ENCODE results near the gene GEMIN4. TPM values are rescaled to one million over a fixed set of nuclear protein-coding genes. Genes with fewer than 3 reads are reported as not detected.

The GEMIN4 gene
- total and polyA plus RNA-seq, 10 of the 15 experiments (the other 5 are each of a cell fraction or from before 2014, with no cell fraction given) = 2.4 to 55.6 (median 34.5) TPM

DNA sequence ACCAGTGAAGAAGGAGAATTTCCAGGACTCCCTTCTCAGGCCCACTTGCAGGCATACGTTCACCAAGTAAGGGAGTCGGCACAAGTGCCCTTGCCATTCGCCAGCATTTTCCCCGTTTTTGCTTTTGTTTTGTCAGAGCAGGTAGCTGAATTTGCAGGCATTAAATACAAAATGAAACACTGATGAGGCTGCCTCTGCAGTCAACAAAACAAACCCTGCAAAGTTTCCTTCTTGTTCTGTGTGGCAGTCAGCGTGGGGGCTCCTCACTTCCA is 22.2 kb upstream of the GEMIN4 start:
- RAD21 ChIA-PET (ENCODE audit: unreplicated experiment) = no interaction called here
- Histone ChIP-seq H3K79me2 (ENCODE audit: control insufficient read depth, insufficient read depth, low read length) (no peaks in the 10 kb centered on the region), H3K4me2 (ENCODE audit: control insufficient read depth, insufficient read depth) (no peak overlapping the region), H2AFZ (ENCODE audit: control insufficient read depth, low read depth, low read length) (no peak overlapping the region), H3K4me1 (ENCODE audit: control insufficient read depth, insufficient read depth, low read length) (peaks cover 10% of the 10 kb centered on the region), H3K9me3 (replicated peaks; ENCODE audit: control insufficient read depth, insufficient read depth, low read length) (no peaks in the 10 kb centered on the region), H3K9ac (ENCODE audit: control insufficient read depth, insufficient read depth, low read length) (no peak overlapping the region), H3K4me3 (no peak overlapping the region), H3K36me3 (ENCODE audit: control insufficient read depth in 2 of 2, insufficient read depth in 2 of 2, low read length in 1 of 2) (peaks cover 8 to 35% of the 10 kb centered on the region in 2 experiments), H4K20me1 (ENCODE audit: control insufficient read depth, insufficient read depth) (no peaks in the 10 kb centered on the region), H3K27ac (ENCODE audit: control insufficient read depth, insufficient read depth) (peak overlapping the region; percentile 70; the same call in 1 of the 2 replicates), H3K27me3 (replicated peaks in 1 of 2; ENCODE audit: control insufficient read depth in 2 of 2, insufficient read depth in 2 of 2, low read length in 1 of 2) (no peaks in the 10 kb centered on the region)
- ATAC-seq (no peak), FAIRE-seq (no peak), DNase-seq (ENCODE audit: low read depth, low spot score) (no peak)
- intact Hi-C loops (cut with micrococcal nuclease; ENCODE audit: unreplicated experiment) (no loop called here), in situ Hi-C loops (cut with MboI) (no loop called here)
- POLR2A ChIA-PET = interaction anchor here (0.6 to 1.5 kb wide), 2 partner anchors 8 to 199 kb away, joined by 5 to 6 read pairs; partner anchors contain the start of genes GLOD4 and MRM3
- TF ChIP-seq, protein P1, sequence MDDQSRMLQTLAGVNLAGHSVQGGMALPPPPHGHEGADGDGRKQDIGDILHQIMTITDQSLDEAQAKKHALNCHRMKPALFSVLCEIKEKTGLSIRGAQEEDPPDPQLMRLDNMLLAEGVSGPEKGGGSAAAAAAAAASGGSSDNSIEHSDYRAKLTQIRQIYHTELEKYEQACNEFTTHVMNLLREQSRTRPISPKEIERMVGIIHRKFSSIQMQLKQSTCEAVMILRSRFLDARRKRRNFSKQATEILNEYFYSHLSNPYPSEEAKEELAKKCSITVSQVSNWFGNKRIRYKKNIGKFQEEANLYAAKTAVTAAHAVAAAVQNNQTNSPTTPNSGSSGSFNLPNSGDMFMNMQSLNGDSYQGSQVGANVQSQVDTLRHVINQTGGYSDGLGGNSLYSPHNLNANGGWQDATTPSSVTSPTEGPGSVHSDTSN (IDR thresholded peaks at IDR 0.05; ENCODE audit: insufficient replicate concordance, low read depth, low read length) = no peak
- TF ChIP-seq HDAC6 (IDR thresholded peaks at IDR 0.05; ENCODE audit: unreplicated experiment) = no peak
- TF ChIP-seq, protein P2, sequence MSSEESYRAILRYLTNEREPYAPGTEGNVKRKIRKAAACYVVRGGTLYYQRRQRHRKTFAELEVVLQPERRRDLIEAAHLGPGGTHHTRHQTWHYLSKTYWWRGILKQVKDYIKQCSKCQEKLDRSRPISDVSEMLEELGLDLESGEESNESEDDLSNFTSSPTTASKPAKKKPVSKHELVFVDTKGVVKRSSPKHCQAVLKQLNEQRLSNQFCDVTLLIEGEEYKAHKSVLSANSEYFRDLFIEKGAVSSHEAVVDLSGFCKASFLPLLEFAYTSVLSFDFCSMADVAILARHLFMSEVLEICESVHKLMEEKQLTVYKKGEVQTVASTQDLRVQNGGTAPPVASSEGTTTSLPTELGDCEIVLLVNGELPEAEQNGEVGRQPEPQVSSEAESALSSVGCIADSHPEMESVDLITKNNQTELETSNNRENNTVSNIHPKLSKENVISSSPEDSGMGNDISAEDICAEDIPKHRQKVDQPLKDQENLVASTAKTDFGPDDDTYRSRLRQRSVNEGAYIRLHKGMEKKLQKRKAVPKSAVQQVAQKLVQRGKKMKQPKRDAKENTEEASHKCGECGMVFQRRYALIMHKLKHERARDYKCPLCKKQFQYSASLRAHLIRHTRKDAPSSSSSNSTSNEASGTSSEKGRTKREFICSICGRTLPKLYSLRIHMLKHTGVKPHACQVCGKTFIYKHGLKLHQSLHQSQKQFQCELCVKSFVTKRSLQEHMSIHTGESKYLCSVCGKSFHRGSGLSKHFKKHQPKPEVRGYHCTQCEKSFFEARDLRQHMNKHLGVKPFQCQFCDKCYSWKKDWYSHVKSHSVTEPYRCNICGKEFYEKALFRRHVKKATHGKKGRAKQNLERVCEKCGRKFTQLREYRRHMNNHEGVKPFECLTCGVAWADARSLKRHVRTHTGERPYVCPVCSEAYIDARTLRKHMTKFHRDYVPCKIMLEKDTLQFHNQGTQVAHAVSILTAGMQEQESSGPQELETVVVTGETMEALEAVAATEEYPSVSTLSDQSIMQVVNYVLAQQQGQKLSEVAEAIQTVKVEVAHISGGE (CRISPR knock-in tag; IDR thresholded peaks at IDR 0.05) = no peak
- TF ChIP-seq, protein P3, sequence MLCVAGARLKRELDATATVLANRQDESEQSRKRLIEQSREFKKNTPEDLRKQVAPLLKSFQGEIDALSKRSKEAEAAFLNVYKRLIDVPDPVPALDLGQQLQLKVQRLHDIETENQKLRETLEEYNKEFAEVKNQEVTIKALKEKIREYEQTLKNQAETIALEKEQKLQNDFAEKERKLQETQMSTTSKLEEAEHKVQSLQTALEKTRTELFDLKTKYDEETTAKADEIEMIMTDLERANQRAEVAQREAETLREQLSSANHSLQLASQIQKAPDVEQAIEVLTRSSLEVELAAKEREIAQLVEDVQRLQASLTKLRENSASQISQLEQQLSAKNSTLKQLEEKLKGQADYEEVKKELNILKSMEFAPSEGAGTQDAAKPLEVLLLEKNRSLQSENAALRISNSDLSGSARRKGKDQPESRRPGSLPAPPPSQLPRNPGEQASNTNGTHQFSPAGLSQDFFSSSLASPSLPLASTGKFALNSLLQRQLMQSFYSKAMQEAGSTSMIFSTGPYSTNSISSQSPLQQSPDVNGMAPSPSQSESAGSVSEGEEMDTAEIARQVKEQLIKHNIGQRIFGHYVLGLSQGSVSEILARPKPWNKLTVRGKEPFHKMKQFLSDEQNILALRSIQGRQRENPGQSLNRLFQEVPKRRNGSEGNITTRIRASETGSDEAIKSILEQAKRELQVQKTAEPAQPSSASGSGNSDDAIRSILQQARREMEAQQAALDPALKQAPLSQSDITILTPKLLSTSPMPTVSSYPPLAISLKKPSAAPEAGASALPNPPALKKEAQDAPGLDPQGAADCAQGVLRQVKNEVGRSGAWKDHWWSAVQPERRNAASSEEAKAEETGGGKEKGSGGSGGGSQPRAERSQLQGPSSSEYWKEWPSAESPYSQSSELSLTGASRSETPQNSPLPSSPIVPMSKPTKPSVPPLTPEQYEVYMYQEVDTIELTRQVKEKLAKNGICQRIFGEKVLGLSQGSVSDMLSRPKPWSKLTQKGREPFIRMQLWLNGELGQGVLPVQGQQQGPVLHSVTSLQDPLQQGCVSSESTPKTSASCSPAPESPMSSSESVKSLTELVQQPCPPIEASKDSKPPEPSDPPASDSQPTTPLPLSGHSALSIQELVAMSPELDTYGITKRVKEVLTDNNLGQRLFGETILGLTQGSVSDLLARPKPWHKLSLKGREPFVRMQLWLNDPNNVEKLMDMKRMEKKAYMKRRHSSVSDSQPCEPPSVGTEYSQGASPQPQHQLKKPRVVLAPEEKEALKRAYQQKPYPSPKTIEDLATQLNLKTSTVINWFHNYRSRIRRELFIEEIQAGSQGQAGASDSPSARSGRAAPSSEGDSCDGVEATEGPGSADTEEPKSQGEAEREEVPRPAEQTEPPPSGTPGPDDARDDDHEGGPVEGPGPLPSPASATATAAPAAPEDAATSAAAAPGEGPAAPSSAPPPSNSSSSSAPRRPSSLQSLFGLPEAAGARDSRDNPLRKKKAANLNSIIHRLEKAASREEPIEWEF (IDR thresholded peaks at IDR 0.05; ENCODE audit: insufficient replicate concordance, low read depth, low read length) = no peak
- TF ChIP-seq LARP7 (IDR thresholded peaks at IDR 0.05) = no peak
- 82% methylated on average over 5 of the region's 5 CpGs for WGBS (ENCODE audit: insufficient coverage, insufficient replicate concordance, low lambda C conversion rate, missing lambda C conversion rate)
- SMC1A ChIA-PET (ENCODE audit: uncharacterized antibody, unreplicated experiment) = interaction anchor here (0.8 to 1.5 kb wide), 2 partner anchors 22 to 207 kb away, joined by 3 to 4 read pairs; partner anchors contain the start of gene GEMIN4
- BruUV-seq (replicated peaks) = no TSS peak
- CTCF ChIA-PET = interaction anchor here (1.5 kb wide), 1 partner anchor 207 kb away, joined by 3 read pairs; no protein-coding TSS in a partner anchor
